BE2C (cell line): Measurements from ENCODE around the gene TLN1.

Experiments
- DNase-seq: peaks from one replicate; pipeline ENCODE4 v3.0.0-alpha.2; 2020
- H3K27me3 ChIP-seq: fragments of 250-450 bp; sonication (Bioruptor Pico); 2 replicates; pipeline ENCODE4 v1.5.1; 2020; ENCODE audit warnings: mild to moderate bottlenecking
- H3K36me3 ChIP-seq: fragments of 250-450 bp; sonication (Bioruptor Pico); 2 replicates; pipeline ENCODE4 v1.5.1; 2020; ENCODE audit warnings: mild to moderate bottlenecking
- H3K4me1 ChIP-seq: fragments of 250-450 bp; sonication (Bioruptor Pico); 2 replicates; pipeline ENCODE4 v1.5.1; 2020
- H3K4me3 ChIP-seq: 2 replicates; pipeline ENCODE4 v1.5.1; 2011; ENCODE audit warnings: low read depth, low read length
- H3K9me3 ChIP-seq: fragments of 250-450 bp; sonication (Bioruptor Pico); 2 replicates; pipeline ENCODE4 v1.5.1; 2020
- TF ChIP-seq, protein P1 (sequence below): IDR thresholded peaks from 2 replicates; pipeline ENCODE4 v1.5.1; 2012; ENCODE audit warnings: mild to moderate bottlenecking, low read depth, low read length

The TLN1 gene

DNA sequence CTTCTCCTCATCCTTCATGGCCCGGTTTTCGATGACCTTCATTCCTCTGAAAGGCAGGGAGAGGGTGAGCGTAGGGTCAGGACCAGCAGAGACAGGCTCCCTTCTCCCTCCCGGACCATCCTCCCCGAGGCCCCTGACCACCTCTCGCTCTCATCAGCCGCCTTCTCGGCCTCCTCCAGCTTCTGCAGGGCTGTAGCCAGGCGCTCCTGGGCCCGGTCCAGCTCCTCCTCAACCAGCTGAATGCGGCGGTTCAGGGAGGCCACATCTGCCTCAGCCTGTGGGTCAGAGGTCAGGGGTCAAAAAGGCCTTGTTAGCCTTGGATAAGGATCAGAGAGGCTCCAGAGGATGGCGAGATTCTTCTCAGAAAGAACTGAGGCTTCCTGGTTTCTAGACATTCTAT lies 46.5 kb downstream of the TLN1 start:
- no peaks in the 10 kb centered on the region for H3K9me3 ChIP-seq
- no peaks in the 10 kb centered on the region for H3K36me3 ChIP-seq
- H3K4me1 ChIP-seq, result peaks cover 2% of the 10 kb centered on the region; the same call in 1 of the 2 replicates
- H3K4me3 ChIP-seq, result no peak overlapping the region
- no peaks in the 10 kb centered on the region for H3K27me3 ChIP-seq
- TF ChIP-seq, protein P1, sequence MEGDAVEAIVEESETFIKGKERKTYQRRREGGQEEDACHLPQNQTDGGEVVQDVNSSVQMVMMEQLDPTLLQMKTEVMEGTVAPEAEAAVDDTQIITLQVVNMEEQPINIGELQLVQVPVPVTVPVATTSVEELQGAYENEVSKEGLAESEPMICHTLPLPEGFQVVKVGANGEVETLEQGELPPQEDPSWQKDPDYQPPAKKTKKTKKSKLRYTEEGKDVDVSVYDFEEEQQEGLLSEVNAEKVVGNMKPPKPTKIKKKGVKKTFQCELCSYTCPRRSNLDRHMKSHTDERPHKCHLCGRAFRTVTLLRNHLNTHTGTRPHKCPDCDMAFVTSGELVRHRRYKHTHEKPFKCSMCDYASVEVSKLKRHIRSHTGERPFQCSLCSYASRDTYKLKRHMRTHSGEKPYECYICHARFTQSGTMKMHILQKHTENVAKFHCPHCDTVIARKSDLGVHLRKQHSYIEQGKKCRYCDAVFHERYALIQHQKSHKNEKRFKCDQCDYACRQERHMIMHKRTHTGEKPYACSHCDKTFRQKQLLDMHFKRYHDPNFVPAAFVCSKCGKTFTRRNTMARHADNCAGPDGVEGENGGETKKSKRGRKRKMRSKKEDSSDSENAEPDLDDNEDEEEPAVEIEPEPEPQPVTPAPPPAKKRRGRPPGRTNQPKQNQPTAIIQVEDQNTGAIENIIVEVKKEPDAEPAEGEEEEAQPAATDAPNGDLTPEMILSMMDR, result no peak
- no peak for DNase-seq

DNA sequence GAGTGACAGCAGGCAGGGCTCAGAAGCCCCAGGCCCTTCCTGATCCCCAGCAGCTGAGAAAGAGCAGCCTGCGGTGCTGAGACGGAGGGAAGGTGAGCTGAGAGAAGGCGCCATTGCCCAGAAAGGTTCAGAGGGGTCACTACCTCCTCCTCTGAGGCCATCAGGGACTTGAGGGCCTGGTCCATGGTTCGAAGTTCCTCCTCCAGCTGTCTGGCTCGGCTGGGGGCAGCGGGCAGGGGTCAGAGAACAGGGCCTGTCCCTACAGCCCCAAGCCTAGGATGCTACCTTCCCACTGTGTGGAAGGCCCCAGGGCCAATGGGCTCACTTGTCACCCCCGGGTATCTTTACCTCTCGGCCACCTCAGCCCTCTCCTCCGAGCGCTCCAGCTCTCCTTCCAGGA lies 47.1 kb downstream of the TLN1 start:
- Histone ChIP-seq H3K4me1 (peaks cover 2% of the 10 kb centered on the region; the same call in 1 of the 2 replicates), H3K36me3 (no peaks in the 10 kb centered on the region)
- TF ChIP-seq, protein P1, result no peak

DNA sequence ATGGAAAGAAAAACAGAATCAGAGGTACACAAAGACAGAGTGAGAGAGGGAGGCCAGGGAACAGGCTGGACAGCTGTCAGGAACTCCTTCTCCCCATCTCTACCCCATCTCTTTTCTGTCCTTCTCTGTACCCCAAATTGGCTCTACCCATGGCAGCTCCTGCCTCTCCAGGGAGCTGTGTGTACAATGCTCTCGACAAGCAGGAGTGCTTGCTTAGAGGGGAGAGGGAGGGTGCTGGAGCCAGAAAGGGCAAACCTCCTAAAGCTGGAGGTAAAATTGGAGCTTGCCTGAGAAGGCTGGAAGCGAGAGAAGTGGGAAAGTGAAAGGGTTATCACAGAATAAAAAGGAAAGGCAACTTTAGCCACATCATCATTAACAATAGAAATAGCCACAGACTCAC lies 48.7 kb downstream of the TLN1 start:
- Histone ChIP-seq H3K4me1 (0 out of 2 replicates have a peak, but pooled peaks cover 2% of the 10 kb centered on the region), H3K36me3 (no peaks in the 10 kb centered on the region)
- DNase-seq, result no peak

More for the DNA sequence above, 47.1 kb downstream of the TLN1 start:
- no peak for DNase-seq
- H3K9me3 ChIP-seq, result no peaks in the 10 kb centered on the region
- H3K4me3 ChIP-seq, result no peak overlapping the region
- H3K27me3 ChIP-seq, result no peaks in the 10 kb centered on the region

DNA sequence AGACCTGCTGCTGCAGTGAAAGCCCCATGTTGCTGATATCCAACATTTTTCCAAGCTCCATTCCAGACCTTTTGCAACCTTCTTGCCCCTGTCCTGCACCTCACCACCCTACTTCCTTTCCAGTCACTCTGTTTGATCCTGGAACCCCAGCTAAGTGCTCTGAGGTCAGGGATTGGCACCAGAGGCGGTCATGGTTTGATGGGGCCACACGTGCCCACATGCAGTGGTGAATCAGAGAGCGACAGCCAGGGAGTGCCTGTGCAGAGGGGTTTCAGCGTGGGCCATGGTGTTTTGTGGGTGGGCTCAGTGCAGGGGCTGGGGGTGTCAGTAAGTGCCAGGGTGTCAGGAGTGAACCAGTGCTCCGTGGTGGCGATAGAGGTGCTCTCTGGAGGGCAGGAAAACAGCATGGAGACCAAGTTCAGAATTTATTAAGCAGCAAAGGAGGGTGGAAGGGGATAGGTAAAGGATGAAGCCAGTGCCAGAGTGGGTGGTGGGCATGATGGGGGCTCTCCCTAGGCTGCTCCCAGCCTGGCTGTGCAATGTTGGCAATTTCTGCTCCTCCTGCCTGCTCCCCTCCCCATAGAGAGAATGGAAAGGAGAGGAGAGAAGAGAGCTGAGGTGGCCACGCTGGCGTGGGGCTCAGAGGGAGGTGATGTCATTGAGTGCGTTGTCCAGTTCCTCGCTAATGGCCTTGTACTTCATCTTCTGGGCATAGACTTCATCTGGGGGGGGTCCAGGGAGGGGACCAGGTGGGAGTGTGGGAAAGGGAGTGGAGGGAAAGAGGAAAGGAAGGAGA lies 49.3 kb downstream of the TLN1 start:
- H3K27me3 ChIP-seq, result no peaks in the 10 kb centered on the region
- TF ChIP-seq, protein P1, result no peak
- DNase-seq, result no peak
- H3K4me1 ChIP-seq, result 0 out of 2 replicates have a peak, but pooled peaks cover 2% of the 10 kb centered on the region
- H3K4me3 ChIP-seq, result no peak overlapping the region
- H3K9me3 ChIP-seq, result no peaks in the 10 kb centered on the region
- H3K36me3 ChIP-seq, result no peaks in the 10 kb centered on the region

More for the DNA sequence above, 48.7 kb downstream of the TLN1 start:
- H3K27me3 ChIP-seq, result no peaks in the 10 kb centered on the region
- TF ChIP-seq, protein P1, result no peak
- H3K4me3 ChIP-seq, result no peak overlapping the region
- no peaks in the 10 kb centered on the region for H3K9me3 ChIP-seq

DNA sequence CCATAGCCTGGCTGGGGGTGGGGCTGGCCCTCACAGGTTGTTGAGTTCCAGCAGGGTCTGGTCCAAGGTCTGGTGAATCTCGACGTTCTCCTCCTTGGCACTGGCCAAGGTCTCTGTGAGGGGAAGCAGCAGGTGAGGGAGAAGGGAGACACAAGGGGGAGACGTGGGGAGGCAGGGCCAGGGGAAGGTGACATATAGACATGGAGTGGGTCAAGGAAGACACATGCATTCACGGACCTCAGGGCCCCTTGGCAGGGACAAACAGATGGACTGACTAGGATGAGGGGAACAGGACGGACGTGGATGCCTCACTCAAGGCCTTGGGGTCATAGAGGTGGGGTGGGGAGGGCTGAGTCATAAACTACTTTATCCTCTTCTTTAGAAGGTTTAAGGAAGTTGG lies 49.9 kb downstream of the TLN1 start:
- Histone ChIP-seq H3K36me3 (no peaks in the 10 kb centered on the region), H3K4me3 (no peak overlapping the region), H3K27me3 (no peaks in the 10 kb centered on the region), H3K9me3 (no peaks in the 10 kb centered on the region), H3K4me1 (0 out of 2 replicates have a peak, but pooled peaks cover 2% of the 10 kb centered on the region)
- DNase-seq, result no peak
- TF ChIP-seq, protein P1, result no peak

DNA sequence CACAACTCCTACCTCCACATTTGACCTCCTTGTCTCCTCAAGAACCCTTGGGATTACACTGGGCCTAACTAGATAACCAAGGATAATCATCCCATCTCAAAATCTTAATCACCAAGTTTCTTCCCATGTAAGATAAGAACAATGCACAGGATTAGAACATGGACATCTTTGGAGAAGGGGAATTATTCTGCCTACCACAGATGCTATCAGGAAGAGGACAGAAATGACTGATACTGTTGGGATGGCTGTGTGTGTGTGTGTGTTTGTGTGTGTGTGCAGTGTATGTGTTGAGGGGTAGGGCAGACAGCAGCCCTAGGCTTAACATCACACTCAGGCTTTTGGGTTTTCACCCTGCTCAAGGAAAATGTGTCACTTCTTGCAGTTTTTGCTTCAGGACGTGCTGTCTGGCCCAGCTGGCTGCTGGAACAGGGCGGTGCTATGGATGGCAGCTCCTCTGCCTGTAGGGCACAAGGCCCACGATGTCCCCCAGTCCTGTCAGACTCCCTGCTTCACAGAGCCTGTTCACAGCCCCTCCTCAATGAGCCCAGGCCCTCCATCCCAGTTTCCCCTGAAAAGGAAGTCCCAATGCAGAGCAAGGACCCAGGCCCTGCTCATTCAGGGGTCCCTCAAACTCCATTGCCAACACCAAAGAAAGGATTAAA lies 50.5 kb downstream of the TLN1 start:
- no peaks in the 10 kb centered on the region for H3K36me3 ChIP-seq
- H3K27me3 ChIP-seq, result no peaks in the 10 kb centered on the region
- H3K4me1 ChIP-seq, result 0 out of 2 replicates have a peak, but pooled peaks cover 2% of the 10 kb centered on the region
- TF ChIP-seq, protein P1, result no peak
- no peaks in the 10 kb centered on the region for H3K9me3 ChIP-seq
- no peak overlapping the region for H3K4me3 ChIP-seq
- DNase-seq, result no peak
